HepG2 (cell line): ENCODE data around the gene CRLF2. TPM values are rescaled to one million over a fixed set of nuclear protein-coding genes. Genes with fewer than 3 reads are reported as not detected.
A peak's percentile ranks its signal among the peaks of the same experiment; 100 is the strongest.

Source experiments
- ATAC-seq: fragments of 200-7000 bp; cut with Tn5 transposase; 3 replicates; pipeline ENCODE4 v1.9.1; 2020; ENCODE audit warnings: mild to moderate bottlenecking, moderate library complexity
- BruUV-seq: library from RNA; stranded (reverse); fragments of 400-500 nt; replicated peaks from 2 replicates; lab custom pipeline; 2021; lab: Mats Ljungman, UMichigan
- CTCF ChIA-PET: fragments of 300-600 bp; formaldehyde crosslinking; extraction: SDS; loops from one replicate; lab custom pipeline; 2021; ENCODE audit warnings: low total read pairs, inconsistent platforms, low intra/inter-chr PET ratio; lab: Yijun Ruan, JAX
- POLR2A ChIA-PET: fragments of 350-600 bp; sonication (Branson Sonifier 250); formaldehyde crosslinking; loops from one replicate; lab custom pipeline; 2020; ENCODE audit warnings: antibody characterized with exemption, inconsistent platforms; lab: Yijun Ruan, JAX
- DNase-seq: peaks from one replicate; pipeline ENCODE4 v3.0.0-alpha.2; 2015; ENCODE audit warnings: low spot score
- FAIRE-seq: peaks from 3 replicates; lab custom pipeline; 2011; peaks lifted over from hg19 to GRCh38; lab: Jason Lieb, UNC
- H2AFZ ChIP-seq: one replicate; pipeline ENCODE4 v1.6.1; 2011; ENCODE audit warnings: low read length, inconsistent platforms
- H3K27ac ChIP-seq: fragments of 300-600 bp; 3 replicates; pipeline ENCODE4 v1.8.0; 2011; ENCODE audit warnings: mixed run types, mild to moderate bottlenecking, mixed read lengths, low read length, inconsistent platforms; ENCODE audit not compliant: insufficient read depth; ENCODE audit errors: extremely low read length
- H3K27me3 ChIP-seq, 2 experiments: fragments of 200-600 bp in 1 of 2; 2 replicates in 1 of 2; 3 replicates in 1 of 2; pipeline versions ENCODE4 v1.6.0 to v1.8.0; 2011; ENCODE audit warnings: low read length in 2 of 2, mild to moderate bottlenecking in 2 of 2, moderate library complexity in 2 of 2, inconsistent platforms in 1 of 2; ENCODE audit not compliant: insufficient read depth in 2 of 2, control insufficient read depth in 1 of 2
- H3K36me3 ChIP-seq, 2 experiments: fragments of 200-600 bp in 1 of 2; replicated peaks in 1 of 2; 2 replicates in 1 of 2; 3 replicates in 1 of 2; pipeline versions ENCODE4 v1.5.1 to v1.8.0; 2011; ENCODE audit warnings: low read length in 2 of 2, inconsistent platforms in 1 of 2; ENCODE audit not compliant: insufficient read depth in 2 of 2, control insufficient read depth in 1 of 2
- H3K4me1 ChIP-seq: 2 replicates; pipeline ENCODE4 v1.5.1; 2012; ENCODE audit warnings: low read length, inconsistent platforms; ENCODE audit not compliant: insufficient read depth
- H3K4me2 ChIP-seq: 2 replicates; pipeline ENCODE4 v1.6.0; 2011; ENCODE audit warnings: low read depth, low read length, inconsistent platforms
- H3K4me3 ChIP-seq, 3 experiments: fragments of 200-600 bp in 1 of 3; sonication (generic), shearing (Covaris generic) in 1 of 3; replicated peaks in 1 of 3; 2 replicates each; pipeline ENCODE4 v1.5.1; 2011 to 2016; ENCODE audit warnings: low read length in 3 of 3, inconsistent platforms in 2 of 3, low read depth in 2 of 3, mild to moderate bottlenecking in 2 of 3, control low read depth in 1 of 3, mixed read lengths in 1 of 3; ENCODE audit not compliant: insufficient read depth in 1 of 3
- H3K79me2 ChIP-seq: one replicate; pipeline ENCODE4 v1.6.1; 2011; ENCODE audit warnings: low read length, inconsistent platforms; ENCODE audit not compliant: insufficient read depth
- H3K9ac ChIP-seq: 2 replicates; pipeline ENCODE4 v1.6.0; 2011; ENCODE audit warnings: mild to moderate bottlenecking, low read depth, low read length, inconsistent platforms; ENCODE audit not compliant: insufficient read depth
- H3K9me3 ChIP-seq: 2 replicates; pipeline ENCODE4 v1.5.1; 2012; ENCODE audit warnings: mild to moderate bottlenecking, low read length
- H4K20me1 ChIP-seq: 2 replicates; pipeline ENCODE4 v1.6.0; 2011; ENCODE audit warnings: inconsistent platforms, mild to moderate bottlenecking, low read length, moderate library complexity; ENCODE audit not compliant: insufficient read depth
- ARID3A ChIP-seq: IDR thresholded peaks from 2 replicates; pipeline ENCODE4 v1.6.1; 2012; ENCODE audit warnings: low read depth, low read length, improper control_type of control experiment
- ARNT ChIP-seq: fragments of 450-650 bp; IDR thresholded peaks from 2 replicates; pipeline ENCODE4 v1.6.1; 2017
- ARNTL ChIP-seq: sonication (generic); formaldehyde crosslinking; IDR thresholded peaks from 2 replicates; pipeline ENCODE4 v1.4.0; 2020; ENCODE audit warnings: mild to moderate bottlenecking, missing genetic modification reagents
- ATF1 ChIP-seq: IDR thresholded peaks from 2 replicates; pipeline ENCODE4 v1.6.1; 2016; ENCODE audit warnings: mild to moderate bottlenecking, control low read depth
- EZH2 ChIP-seq: conservative IDR thresholded peaks from 2 replicates; pipeline ENCODE4 v1.6.1; 2012; ENCODE audit warnings: mild to moderate bottlenecking, low read depth, low read length, moderate library complexity
- IRF9 ChIP-seq: sonication (generic); formaldehyde crosslinking; IDR thresholded peaks from 2 replicates; pipeline ENCODE4 v1.8.0; 2022; ENCODE audit warnings: missing genetic modification reagents, mild to moderate bottlenecking, borderline replicate concordance
- ISL2 ChIP-seq: sonication (generic); formaldehyde crosslinking; IDR thresholded peaks from 2 replicates; pipeline ENCODE4 v1.5.0; 2020; ENCODE audit warnings: missing genetic modification reagents
- PAXIP1 ChIP-seq: sonication (generic); formaldehyde crosslinking; conservative IDR thresholded peaks from 2 replicates; pipeline ENCODE4 v1.4.0; 2020; ENCODE audit warnings: mild to moderate bottlenecking, missing genetic modification reagents, moderate library complexity
- ZNF232 ChIP-seq: sonication (generic); formaldehyde crosslinking; IDR thresholded peaks from 2 replicates; pipeline ENCODE4 v1.4.0; 2020; ENCODE audit warnings: missing genetic modification reagents, borderline replicate concordance
- ZNF296 ChIP-seq: sonication (generic); formaldehyde crosslinking; conservative IDR thresholded peaks from 2 replicates; pipeline ENCODE4 v1.5.0; 2020; ENCODE audit warnings: mild to moderate bottlenecking, missing genetic modification reagents
- ZNF460 ChIP-seq: sonication (generic); formaldehyde crosslinking; IDR thresholded peaks from 2 replicates; pipeline ENCODE4 v1.5.1; 2020; ENCODE audit warnings: missing genetic modification reagents, mild to moderate bottlenecking, borderline replicate concordance
- WGBS: methylation state at CpG from one replicate; pipeline ENCODE4 v1.1.6; 2017; ENCODE audit warnings: low lambda C conversion rate; 5-methylcytosine and 5-hydroxymethylcytosine counted together
- in situ Hi-C: cut with HindIII; loops from 2 replicates; pipeline ENCODE4 v1.10.0; 2017; ENCODE audit warnings: low pct_unique_long_range_greater_than_20kb; ENCODE audit not compliant: extremely low pct_ligation_motif_present
- intact Hi-C: fragments of 100-400 bp; cut with micrococcal nuclease; formaldehyde crosslinking; loops from one replicate; pipeline ENCODE4 v1.10.0; 2022; ENCODE audit not compliant: unreplicated experiment
- polyA plus RNA-seq, 8 experiments: library from polyadenylated mRNA; depleted of rRNA in 3 of 8; stranded (reverse) in 7 of 8; unstranded in 1 of 8; fragments of >200 nt; fragmentation: Illumina TruSeq in 4 of 8; extraction: Trizol in 4 of 8; gene quantifications; 2 replicates each; pipeline versions ENCODE4 v1.2.1 to v1.2.3, GENCODE V29; 2011 to 2016; ENCODE audit warnings: low read depth in 4 of 8, missing spikeins in 1 of 8, mixed read lengths in 1 of 8; ENCODE audit not compliant: insufficient read depth in 1 of 8
- total RNA-seq, 5 experiments: library from RNA; depleted of rRNA; stranded (reverse); fragments of >200 nt; fragmentation: Illumina TruSeq; extraction: Trizol; gene quantifications; 2 replicates each; pipeline ENCODE4 v1.2.3, GENCODE V29; 2016; ENCODE audit warnings: low read depth in 1 of 5

Gene CRLF2
- total and polyA plus RNA-seq, 2 of the 13 experiments (the other 11 are each of a cell fraction or from before 2014, with no cell fraction given): not detected

- Histone ChIP-seq H3K36me3 (no peaks in the 10 kb centered on the region), H3K4me1 (no peaks in the 10 kb centered on the region), H3K27me3 (no peaks in the 10 kb centered on the region), H4K20me1 (no peaks in the 10 kb centered on the region), H3K27ac (no peak overlapping the region), H3K4me3 (no peak overlapping the region), H3K79me2 (no peaks in the 10 kb centered on the region), H2AFZ (no peak overlapping the region), H3K9ac (no peak overlapping the region), H3K4me2 (no peak overlapping the region), H3K9me3 (no peaks in the 10 kb centered on the region)
- peak; percentile 38; the same call in 1 of the 2 replicates for TF ChIP-seq ARID3A
- no peak for TF ChIP-seq ZNF296 (CRISPR knock-in tag)
- in situ Hi-C loops: no loop called here
- ChIA-PET CTCF (no interaction called here), POLR2A (no interaction called here)
- WGBS: 41% methylated on average over 18 of the region's 18 CpGs
- DNase-seq (no peak), ATAC-seq (no peak; the same call in 2 of the 3 replicates), FAIRE-seq (no peak)
- no TSS peak for BruUV-seq
- intact Hi-C loops: no loop called here
Observed at GRCh38 chrX:1164322-1165288, 47.8 kb downstream of the CRLF2 start.

GRCh38 chrX:1163231-1163630 is 49.2 kb downstream of the CRLF2 start:
- ChIA-PET POLR2A (no interaction called here), CTCF (no interaction called here)
- Histone ChIP-seq H3K27ac (no peak overlapping the region), H3K4me1 (no peaks in the 10 kb centered on the region), H3K4me2 (no peak overlapping the region), H2AFZ (no peak overlapping the region), H4K20me1 (no peaks in the 10 kb centered on the region), H3K27me3 (no peaks in the 10 kb centered on the region), H3K4me3 (no peak overlapping the region), H3K79me2 (no peaks in the 10 kb centered on the region), H3K9ac (no peak overlapping the region), H3K9me3 (no peaks in the 10 kb centered on the region), H3K36me3 (no peaks in the 10 kb centered on the region)
- no peak for DNase-seq
- intact Hi-C loops (no loop called here), in situ Hi-C loops (no loop called here)
- 53% methylated on average over 11 of the region's 11 CpGs for WGBS
- no peak for FAIRE-seq
- BruUV-seq: no TSS peak
- ATAC-seq: no peak
- TF ChIP-seq IRF9 (CRISPR knock-in tag) (no peak), ATF1 (no peak), ZNF460 (no peak), ISL2 (no peak), ARNT (no peak), PAXIP1 (CRISPR knock-in tag) (no peak), EZH2 (no peak), ARNTL (CRISPR knock-in tag) (no peak), ZNF232 (CRISPR knock-in tag) (no peak)
